Fibroblast of lung (primary cell): ENCODE results near the gene SLAMF8. TPM values are rescaled to one million over a fixed set of nuclear protein-coding genes. Genes with fewer than 3 reads are reported as not detected.
A peak's percentile ranks its signal among the peaks of the same experiment; 100 is the strongest.

Experiments used
- DNase-seq, 2 donors: peaks; one replicate each; pipeline versions ENCODE4 v3.0.0 to v3.0.0-alpha.2; 2010; ENCODE audit warnings: low read depth in 2 of 2
- H2AFZ ChIP-seq: 2 replicates; pipeline ENCODE4 v1.5.1; 2012; ENCODE audit warnings: low read length, control low read depth, inconsistent platforms
- H3K27ac ChIP-seq: 2 replicates; pipeline ENCODE4 v1.5.1; 2011; ENCODE audit warnings: low read length, control low read depth; ENCODE audit not compliant: insufficient read depth
- H3K27me3 ChIP-seq: 2 replicates; pipeline ENCODE4 v1.5.1; 2011; ENCODE audit warnings: mild to moderate bottlenecking, low read length; ENCODE audit not compliant: control insufficient read depth, insufficient read depth
- H3K36me3 ChIP-seq: 2 replicates; pipeline ENCODE4 v1.5.1; 2011; ENCODE audit warnings: low read length; ENCODE audit not compliant: control insufficient read depth, insufficient read depth
- H3K4me1 ChIP-seq: 2 replicates; pipeline ENCODE4 v1.5.1; 2011; ENCODE audit warnings: low read length; ENCODE audit not compliant: control insufficient read depth, insufficient read depth; ENCODE audit errors: extremely low read depth
- H3K4me2 ChIP-seq: 2 replicates; pipeline ENCODE4 v1.5.1; 2011; ENCODE audit warnings: low read length, control low read depth; ENCODE audit not compliant: insufficient read depth; ENCODE audit errors: extremely low read depth
- H3K4me3 ChIP-seq, 4 experiments: fragments of 200-600 bp in 1 of 4; sonication (generic) in 1 of 4; replicated peaks in 1 of 4; 2 replicates each; pipeline ENCODE4 v1.5.1; 2011 to 2016; ENCODE audit warnings: low read length in 4 of 4, low read depth in 3 of 4, mild to moderate bottlenecking in 3 of 4, control low read depth in 2 of 4, inconsistent platforms in 1 of 4, mixed read lengths in 1 of 4; ENCODE audit not compliant: insufficient read depth in 1 of 4; ENCODE audit errors: control extremely low read depth in 1 of 4
- H3K79me2 ChIP-seq: 2 replicates; pipeline ENCODE4 v1.5.1; 2012; ENCODE audit warnings: mild to moderate bottlenecking, low read length, inconsistent platforms; ENCODE audit not compliant: control insufficient read depth, insufficient read depth
- H3K9ac ChIP-seq: 2 replicates; pipeline ENCODE4 v1.5.1; 2011; ENCODE audit warnings: mild to moderate bottlenecking, low read length, control low read depth; ENCODE audit not compliant: insufficient read depth
- H3K9me3 ChIP-seq: 2 replicates; pipeline ENCODE4 v1.5.1; 2012; ENCODE audit warnings: low read depth, low read length; ENCODE audit not compliant: control insufficient read depth, insufficient read depth
- H4K20me1 ChIP-seq: 2 replicates; pipeline ENCODE4 v1.5.1; 2011; ENCODE audit warnings: low read length; ENCODE audit not compliant: control insufficient read depth, insufficient read depth; ENCODE audit errors: extremely low read depth
- CTCF ChIP-seq, 2 donors: IDR thresholded peaks in 1 of 2; conservative IDR thresholded peaks in 1 of 2; 1 replicate in 1 of 2; 2 replicates in 1 of 2; pipeline ENCODE4 v1.5.1; 2011 to 2012; ENCODE audit warnings: low read length in 2 of 2, control low read depth in 1 of 2, inconsistent platforms in 1 of 2, low read depth in 1 of 2, mild to moderate bottlenecking in 1 of 2
- EZH2 ChIP-seq: IDR thresholded peaks from 2 replicates; pipeline ENCODE4 v1.5.1; 2012; ENCODE audit warnings: low read length, control low read depth, mild to moderate bottlenecking; ENCODE audit errors: missing control alignments
- polyA plus RNA-seq, 2 donors: library from polyadenylated mRNA; depleted of rRNA in 1 of 2; stranded (reverse) in 1 of 2; unstranded in 1 of 2; fragments of >200 nt; gene quantifications; 2 replicates each; pipeline ENCODE4 v1.2.1, GENCODE V29; 2011 to 2012; ENCODE audit warnings: missing spikeins in 1 of 2
- total RNA-seq: library from RNA; depleted of rRNA; stranded (reverse); fragments of >200 nt; gene quantifications from 2 replicates; pipeline ENCODE4 v1.2.1, GENCODE V29; 2014

Gene SLAMF8
- total and polyA plus RNA-seq, 2 donors (not counting 1 experiment from before 2014, with no cell fraction given), result not detected

GRCh38 chr1:159841749-159842148 lies 15.1 kb downstream of the SLAMF8 start:
- no peak overlapping the region for H2AFZ ChIP-seq
- no peak overlapping the region for H3K4me2 ChIP-seq
- H3K9ac ChIP-seq, result no peak overlapping the region
- H4K20me1 ChIP-seq, result no peaks in the 10 kb centered on the region
- no peaks in the 10 kb centered on the region for H3K9me3 ChIP-seq
- no peak overlapping the region for H3K27ac ChIP-seq
- no peaks in the 10 kb centered on the region for H3K4me1 ChIP-seq
- H3K27me3 ChIP-seq, result no peaks in the 10 kb centered on the region
- no peak for TF ChIP-seq EZH2
- no peak for TF ChIP-seq CTCF (conservative IDR thresholded peaks at IDR 0.05 in 1 of 2, IDR thresholded peaks at IDR 0.05 in 1 of 2; ENCODE audit: low read depth in 1 of 2, low read length in 2 of 2)
- H3K4me3 ChIP-seq, result no peak overlapping the region
- no peak for DNase-seq
- no peaks in the 10 kb centered on the region for H3K79me2 ChIP-seq
- H3K36me3 ChIP-seq, result no peaks in the 10 kb centered on the region

- Histone ChIP-seq H2AFZ (no peak overlapping the region), H3K9me3 (no peaks in the 10 kb centered on the region), H3K4me3 (no peak overlapping the region), H3K4me1 (no peaks in the 10 kb centered on the region), H3K27me3 (no peaks in the 10 kb centered on the region), H3K4me2 (no peak overlapping the region), H3K27ac (no peak overlapping the region), H3K79me2 (no peaks in the 10 kb centered on the region), H3K36me3 (no peaks in the 10 kb centered on the region), H3K9ac (no peak overlapping the region), H4K20me1 (no peaks in the 10 kb centered on the region)
- TF ChIP-seq EZH2 (no peak), CTCF (conservative IDR thresholded peaks at IDR 0.05 in 1 of 2, IDR thresholded peaks at IDR 0.05 in 1 of 2; ENCODE audit: low read depth in 1 of 2, low read length in 2 of 2) (no peak)
- DNase-seq, result peak in 1 of 2 donors; percentile 25
Measured at GRCh38 chr1:159843459-159843858, 16.8 kb downstream of the SLAMF8 start.

- no peaks in the 10 kb centered on the region for H4K20me1 ChIP-seq
- no peaks in the 10 kb centered on the region for H3K36me3 ChIP-seq
- no peak overlapping the region for H3K4me2 ChIP-seq
- no peak overlapping the region for H2AFZ ChIP-seq
- DNase-seq, result no peak
- H3K9me3 ChIP-seq, result no peaks in the 10 kb centered on the region
- H3K4me3 ChIP-seq, result no peak overlapping the region
- no peaks in the 10 kb centered on the region for H3K27me3 ChIP-seq
- TF ChIP-seq CTCF (conservative IDR thresholded peaks at IDR 0.05 in 1 of 2, IDR thresholded peaks at IDR 0.05 in 1 of 2; ENCODE audit: low read depth in 1 of 2, low read length in 2 of 2), result no peak
- no peak for TF ChIP-seq EZH2
- no peak overlapping the region for H3K27ac ChIP-seq
- H3K9ac ChIP-seq, result no peak overlapping the region
- H3K4me1 ChIP-seq, result no peaks in the 10 kb centered on the region
- no peaks in the 10 kb centered on the region for H3K79me2 ChIP-seq
Measured at GRCh38 chr1:159845751-159846629, 19.3 kb downstream of the SLAMF8 start.
